IPS-NIHi7 (cell line): ENCODE results near the gene PREX1.

ENCODE experiments used
- DNase-seq: peaks from one replicate; pipeline ENCODE4 v3.0.0; 2012; ENCODE audit warnings: mixed read lengths; ENCODE audit errors: extremely low spot score

Gene PREX1

DNA sequence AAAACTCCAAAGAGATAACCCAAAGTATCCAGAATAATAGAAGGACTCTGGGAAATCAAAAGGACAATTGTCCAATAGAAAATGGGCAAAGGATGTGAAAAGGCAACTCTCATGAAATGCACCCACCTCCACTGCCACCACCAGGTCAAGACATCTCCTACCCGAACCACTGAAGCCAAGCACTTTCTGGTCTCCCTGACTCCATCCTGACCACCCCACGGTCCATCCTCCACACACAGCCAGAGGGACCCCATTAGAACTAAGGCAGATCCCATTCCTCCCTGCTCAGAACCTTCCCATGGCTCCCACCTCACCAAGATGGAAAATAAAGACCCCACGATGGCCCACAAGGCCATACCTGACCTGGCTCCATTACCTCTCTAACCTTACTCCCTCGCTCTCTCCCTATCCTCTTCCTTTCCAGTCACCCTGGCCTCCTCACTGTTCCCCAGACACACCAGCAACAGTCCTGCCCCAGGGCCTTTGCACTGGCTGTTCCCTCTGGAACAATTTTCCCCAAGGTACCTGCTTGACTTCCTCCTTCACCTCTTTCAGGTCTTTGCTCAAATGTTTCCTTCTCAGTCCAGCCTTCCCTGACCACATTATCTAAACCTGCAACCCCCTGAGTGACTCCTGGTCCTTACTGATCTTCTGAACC, 108.1 kb downstream of the PREX1 start:
- DNase-seq, result no peak

GRCh38 chr20:48718786-48719578, 108.8 kb downstream of the PREX1 start:
- DNase-seq, result no peak

DNA sequence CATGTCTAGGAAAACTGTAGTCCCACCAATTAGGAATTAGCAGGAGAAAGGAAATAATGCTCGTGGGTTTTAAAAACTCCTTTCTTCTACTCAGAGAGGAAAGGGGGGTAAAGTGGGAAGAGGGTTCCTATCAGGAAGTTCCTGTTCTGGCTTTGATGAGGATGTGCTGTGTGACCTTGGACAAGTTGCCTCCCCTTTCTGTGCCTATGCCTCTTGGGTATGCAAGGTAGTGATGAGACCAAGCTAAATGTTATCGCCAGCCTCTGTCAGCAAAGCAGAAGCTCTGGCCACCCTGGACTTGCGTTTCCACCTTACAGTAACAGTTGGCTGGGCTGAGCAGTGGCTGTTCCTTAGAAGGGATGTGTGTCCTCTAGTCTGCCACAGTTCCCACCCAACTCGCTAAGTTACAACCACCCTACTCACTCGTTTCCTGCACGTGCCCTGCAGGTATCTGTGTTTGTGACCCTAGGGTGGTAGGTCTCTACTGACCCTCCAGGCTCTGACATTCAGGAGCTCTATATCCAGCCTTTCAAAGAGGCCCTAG, 110.0 kb downstream of the PREX1 start:
- DNase-seq, result no peak

GRCh38 chr20:48717095-48717672, 110.6 kb downstream of the PREX1 start:
- no peak for DNase-seq

DNA sequence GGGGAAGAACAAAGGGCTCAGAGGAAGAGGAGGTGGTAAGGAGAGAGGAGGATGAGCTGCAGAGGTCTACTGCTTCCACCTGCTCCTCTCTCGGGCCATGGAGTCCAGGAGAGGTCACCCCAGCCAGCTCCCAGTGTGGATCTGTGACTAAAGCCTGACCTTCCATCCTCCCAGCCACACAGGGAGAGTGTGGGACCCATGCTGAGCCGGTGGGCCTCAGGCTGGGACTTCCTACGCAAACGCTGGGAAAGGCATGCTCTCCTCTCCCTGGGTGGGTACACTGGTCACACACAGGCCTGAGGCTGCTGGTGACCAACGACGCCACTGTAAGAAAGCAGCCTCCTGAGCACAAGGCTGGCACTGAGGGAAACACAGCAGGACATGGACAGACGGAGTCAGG, 111.3 kb downstream of the PREX1 start:
- DNase-seq, result no peak

- DNase-seq, result no peak
Observed at GRCh38 chr20:48716086-48716485, 111.7 kb downstream of the PREX1 start.

GRCh38 chr20:48714764-48715163, 113.0 kb downstream of the PREX1 start:
- DNase-seq, result no peak

DNA sequence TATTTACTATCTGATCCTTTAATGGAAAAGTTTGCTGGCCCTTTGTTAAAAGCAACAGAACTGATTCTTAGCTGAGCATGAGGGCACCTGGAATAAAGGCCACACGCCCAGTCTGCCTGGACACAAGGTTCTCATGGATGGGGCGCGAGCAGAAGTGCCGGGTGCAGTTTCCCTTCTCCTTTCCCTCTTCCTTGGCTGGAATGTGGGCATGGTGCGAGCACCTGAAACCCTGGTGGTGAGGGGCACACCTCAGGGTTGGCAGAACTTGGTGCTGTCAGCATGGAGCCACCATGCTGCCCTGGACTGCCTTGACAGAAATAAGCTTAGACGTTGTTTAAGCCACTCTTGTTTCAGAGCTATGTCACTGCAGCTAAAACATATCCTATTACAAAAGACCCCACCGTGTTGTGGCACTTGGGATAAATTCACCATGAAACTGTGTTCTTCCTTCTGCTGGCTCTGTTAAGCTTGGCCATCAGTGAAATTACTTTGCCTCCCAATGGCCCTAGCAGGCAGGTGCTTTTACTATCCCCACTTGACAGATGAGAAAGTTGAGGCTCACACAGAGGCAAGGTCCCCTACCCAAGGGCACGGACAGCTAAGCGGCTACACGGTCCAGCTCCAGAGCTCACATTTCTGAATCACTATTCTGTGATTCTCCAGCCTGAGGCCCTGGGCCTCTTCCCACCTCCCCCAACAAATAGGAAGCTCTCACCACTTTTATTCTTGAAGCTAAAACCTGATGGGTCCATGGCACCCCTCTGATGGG, 115.9 kb downstream of the PREX1 start:
- no peak for DNase-seq

DNA sequence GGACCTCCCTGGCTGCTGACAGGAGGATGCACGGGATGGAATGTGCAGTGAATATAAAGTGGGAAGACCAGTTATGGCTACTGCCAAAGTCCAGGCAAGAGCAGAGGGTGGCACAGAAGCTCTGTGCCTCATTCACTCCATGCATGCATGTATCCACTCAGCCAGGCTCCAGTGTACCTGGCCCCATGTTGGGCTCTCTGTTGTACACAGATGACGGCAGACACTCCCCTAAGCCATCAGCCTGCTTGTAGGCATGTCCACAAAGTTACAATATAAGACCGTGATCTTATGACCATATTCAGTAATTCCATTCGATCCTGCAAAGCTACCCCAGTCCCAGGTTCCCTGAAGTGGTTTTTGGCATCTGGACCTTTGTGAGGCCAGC, 116.8 kb downstream of the PREX1 start:
- no peak for DNase-seq

DNA sequence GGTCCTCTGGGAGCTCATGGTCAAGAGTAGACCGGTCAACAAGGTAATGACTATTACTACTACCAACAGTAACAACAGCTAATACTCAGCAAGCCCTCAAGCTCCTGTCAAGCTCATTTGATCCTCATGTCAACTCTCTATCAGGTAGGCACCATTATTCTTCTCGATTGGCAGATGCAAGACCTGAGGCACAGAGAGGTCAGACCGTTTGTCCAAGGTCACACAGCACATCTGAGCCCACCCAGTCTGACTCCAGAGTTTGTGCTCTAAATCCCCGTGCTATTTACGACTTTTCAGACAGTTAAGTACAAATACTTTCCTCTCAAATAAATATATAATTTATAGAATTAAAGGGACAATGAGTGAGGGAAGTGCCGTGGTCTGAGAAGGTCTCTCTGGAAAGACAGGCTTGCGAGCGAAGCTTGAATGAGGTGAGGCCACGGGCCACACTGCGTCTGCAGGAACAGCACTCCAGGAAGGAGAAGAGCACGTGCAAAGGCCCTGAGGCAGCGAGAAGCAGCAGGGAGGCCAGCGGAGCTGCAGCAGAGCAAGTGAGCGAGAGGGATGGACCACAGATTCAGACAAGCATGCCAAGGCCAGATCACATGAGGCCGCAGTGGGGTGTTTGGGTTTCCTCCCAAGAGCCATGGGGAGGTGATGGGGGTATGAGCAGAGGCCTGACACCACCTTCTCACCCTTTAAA, 117.3 kb downstream of the PREX1 start:
- no peak for DNase-seq

DNA sequence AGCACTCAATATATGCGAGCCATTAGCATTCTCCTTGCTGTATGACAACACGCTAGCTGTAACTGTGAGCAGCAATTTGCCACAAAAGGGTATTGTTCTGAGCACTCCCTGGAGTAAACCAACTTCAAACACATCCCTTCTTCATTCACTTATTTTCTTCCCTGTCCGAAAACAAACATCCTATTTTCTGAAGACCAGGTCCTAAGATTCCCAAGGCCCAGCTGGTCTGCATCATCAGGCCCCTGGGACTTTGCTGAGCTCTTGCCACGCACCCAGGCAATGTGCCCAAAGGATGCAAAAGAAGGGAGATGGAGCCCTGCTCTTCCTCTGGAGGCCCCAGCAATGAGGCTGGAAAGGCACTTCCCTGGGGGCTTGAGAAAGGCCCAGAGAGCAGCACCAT, 118.1 kb downstream of the PREX1 start:
- DNase-seq, result no peak

GRCh38 chr20:48709058-48709691, 118.6 kb downstream of the PREX1 start:
- DNase-seq, result no peak

- DNase-seq, result no peak
Observed at GRCh38 chr20:48708630-48709029, 119.2 kb downstream of the PREX1 start.

DNA sequence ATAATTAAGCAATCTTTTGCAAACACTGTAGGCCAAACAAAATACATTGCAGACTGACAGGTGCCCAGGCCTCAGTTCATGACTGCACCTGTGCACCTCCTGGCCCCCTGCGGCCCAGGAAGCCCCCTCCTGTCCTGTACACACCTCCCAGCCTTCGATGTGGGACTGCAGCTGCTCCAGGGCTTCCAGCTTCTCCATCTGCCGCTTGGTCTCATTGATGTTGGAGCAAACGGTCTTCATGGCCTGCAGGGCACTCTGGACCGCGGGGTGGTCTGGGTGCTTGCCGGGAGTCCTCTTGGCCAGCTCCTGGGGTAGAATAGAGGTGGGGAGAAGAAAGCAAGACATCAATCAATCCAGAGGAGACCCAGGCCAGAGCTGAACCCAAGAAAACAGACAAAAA, 119.7 kb downstream of the PREX1 start:
- DNase-seq, result no peak

DNA sequence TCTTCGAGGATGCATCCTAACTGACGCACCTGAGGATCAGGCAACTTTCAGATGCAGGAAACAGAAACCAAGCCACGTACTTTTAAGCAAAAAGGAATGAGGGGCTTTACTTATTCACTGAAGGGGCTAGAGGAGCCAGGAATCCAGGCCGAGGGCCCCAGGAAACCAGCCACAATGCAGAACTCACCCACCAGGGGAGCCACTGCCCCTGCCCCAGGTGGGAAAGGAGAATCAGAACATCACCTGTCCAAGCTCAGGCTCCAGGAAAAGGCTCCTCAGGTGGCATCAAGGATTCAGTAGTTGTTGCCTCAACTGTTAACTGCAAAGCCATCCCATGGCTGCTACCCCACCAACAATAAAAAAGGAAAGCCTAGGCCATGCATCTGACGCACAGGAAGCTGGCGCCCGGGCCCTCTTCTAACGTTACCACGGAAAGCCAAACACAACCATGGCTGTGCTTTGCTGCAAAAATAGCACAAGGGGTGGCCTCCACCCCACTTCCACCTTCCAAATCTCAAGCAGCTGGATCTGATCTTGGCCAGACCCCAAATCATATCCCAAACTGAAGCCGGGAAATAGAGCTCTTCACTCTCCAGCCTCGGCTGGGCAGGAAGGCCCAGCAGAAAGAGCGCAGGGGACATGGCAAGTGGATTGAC, 121.0 kb downstream of the PREX1 start:
- no peak for DNase-seq

- no peak for DNase-seq
Observed at GRCh38 chr20:48706116-48706656, 121.6 kb downstream of the PREX1 start.

- no peak for DNase-seq
Observed at GRCh38 chr20:48705240-48706115, 122.3 kb downstream of the PREX1 start.

GRCh38 chr20:48704761-48705160, 123.0 kb downstream of the PREX1 start:
- no peak for DNase-seq
